GM19438 (cell line): ENCODE results near the gene HERPUD2.
"Not testable (repeated sequence)": the region's sequence is repeated elsewhere in the genome, so short reads cannot be mapped to it uniquely, and the experiment has no call there.

Source experiments
- ATAC-seq: cut with Tn5 transposase; IDR thresholded peaks from one replicate; pipeline ENCODE4 v1.9.1; 2021; ENCODE audit warnings: low read depth; ENCODE audit not compliant: unreplicated experiment

The HERPUD2 gene

GRCh38 chr7:35623381-35623780 is 71.6 kb downstream of the HERPUD2 start:
- no peak for ATAC-seq

- ATAC-seq, result no peak
Observed at GRCh38 chr7:35619863-35620262, 75.1 kb downstream of the HERPUD2 start.

- no peak for ATAC-seq
Observed at GRCh38 chr7:35617041-35617440, 77.9 kb downstream of the HERPUD2 start.

GRCh38 chr7:35613150-35613549 is 81.8 kb downstream of the HERPUD2 start:
- ATAC-seq, result no peak

- no peak for ATAC-seq
Observed at GRCh38 chr7:35605760-35606159, 89.2 kb downstream of the HERPUD2 start.

- no peak for ATAC-seq
Observed at GRCh38 chr7:35604595-35604994, 90.3 kb downstream of the HERPUD2 start.

- no peak for ATAC-seq
Observed at GRCh38 chr7:35599645-35600044, 95.3 kb downstream of the HERPUD2 start.

GRCh38 chr7:35599061-35599460 is 95.9 kb downstream of the HERPUD2 start:
- no peak for ATAC-seq

- ATAC-seq, result no peak
Observed at GRCh38 chr7:35596061-35596460, 98.9 kb downstream of the HERPUD2 start.

GRCh38 chr7:35593899-35594298 is 101.0 kb downstream of the HERPUD2 start:
- no peak for ATAC-seq

GRCh38 chr7:35588647-35589046 is 106.3 kb downstream of the HERPUD2 start:
- no peak for ATAC-seq

GRCh38 chr7:35584990-35585389 is 109.9 kb downstream of the HERPUD2 start:
- no peak for ATAC-seq

GRCh38 chr7:35584533-35584932 is 110.4 kb downstream of the HERPUD2 start:
- not testable (repeated sequence) for ATAC-seq
